Measurements from ENCODE around the gene ABTB2.

ABTB2 gene

GRCh38 chr11:34353881-34354280, 3.9 kb downstream of the ABTB2 start:
- no peak overlapping the region for H3K4me3 ChIP-seq (replicated peaks; ENCODE audit: insufficient read depth, low read length)
- DNase-seq (ENCODE audit: low read depth in 1 of 2, low spot score in 1 of 2) = no peak

GRCh38 chr11:34351687-34352469, 5.9 kb downstream of the ABTB2 start:
- peak in 1 of 2 experiments; percentile 16 for DNase-seq (ENCODE audit: low read depth in 1 of 2, low spot score in 1 of 2)
- TF ChIP-seq REST (IDR thresholded peaks at IDR 0.05; ENCODE audit: insufficient replicate concordance, low read depth) (no peak), SPI1 (IDR thresholded peaks at IDR 0.05; ENCODE audit: borderline replicate concordance, low read depth) (peak; percentile 74; the same call in 1 of the 2 replicates)
- Histone ChIP-seq H3K27ac (replicated peaks) (no peak overlapping the region), H3K4me3 (replicated peaks; ENCODE audit: insufficient read depth, low read length) (no peak overlapping the region), H3K27me3 (ENCODE audit: insufficient read depth, poor library complexity, severe bottlenecking) (no peaks in the 10 kb centered on the region)

More at GRCh38 chr11:34353881-34354280, 3.9 kb downstream of the ABTB2 start:
- Histone ChIP-seq H3K27ac (replicated peaks) (no peak overlapping the region), H3K27me3 (ENCODE audit: insufficient read depth, poor library complexity, severe bottlenecking) (no peaks in the 10 kb centered on the region)
- TF ChIP-seq SPI1 (IDR thresholded peaks at IDR 0.05; ENCODE audit: borderline replicate concordance, low read depth) (no peak), CTCF (IDR thresholded peaks at IDR 0.05; ENCODE audit: insufficient read depth, low read length) (no peak), GABPA (IDR thresholded peaks at IDR 0.05; ENCODE audit: low read depth) (no peak), POLR2AphosphoS5 (IDR thresholded peaks at IDR 0.05; ENCODE audit: low read depth) (no peak), REST (IDR thresholded peaks at IDR 0.05; ENCODE audit: insufficient replicate concordance, low read depth) (no peak)

GRCh38 chr11:34351051-34351450, 6.8 kb downstream of the ABTB2 start:
- no peak for TF ChIP-seq SPI1 (IDR thresholded peaks at IDR 0.05; ENCODE audit: borderline replicate concordance, low read depth)
- no peak for TF ChIP-seq REST (IDR thresholded peaks at IDR 0.05; ENCODE audit: insufficient replicate concordance, low read depth)
- TF ChIP-seq GABPA (IDR thresholded peaks at IDR 0.05; ENCODE audit: low read depth) = no peak
- no peak for TF ChIP-seq CTCF (IDR thresholded peaks at IDR 0.05; ENCODE audit: insufficient read depth, low read length)
- TF ChIP-seq POLR2AphosphoS5 (IDR thresholded peaks at IDR 0.05; ENCODE audit: low read depth) = no peak
- Histone ChIP-seq H3K4me3 (replicated peaks; ENCODE audit: insufficient read depth, low read length) (no peak overlapping the region), H3K27me3 (ENCODE audit: insufficient read depth, poor library complexity, severe bottlenecking) (no peaks in the 10 kb centered on the region), H3K27ac (replicated peaks) (no peak overlapping the region)
- no peak for DNase-seq (ENCODE audit: low read depth in 1 of 2, low spot score in 1 of 2)
